MM.1S (cell line): ENCODE measurements around the gene MAPK11.

Experiments
- CTCF ChIP-seq: fragments of 300-600 bp; sonication (generic); IDR thresholded peaks from 2 replicates; pipeline ENCODE4 v1.5.1; 2016; ENCODE audit warnings: antibody characterized with exemption, low read length, mixed read lengths
- EZH2 ChIP-seq: fragments of 300-600 bp; sonication (generic); optimal IDR thresholded peaks from 2 replicates; pipeline ENCODE3; 2017; ENCODE audit warnings: low read depth, mild to moderate bottlenecking, antibody characterized with exemption, low read length, mixed read lengths
- EZH2phosphoT487 ChIP-seq: fragments of 300-600 bp; sonication (generic); IDR thresholded peaks from 2 replicates; pipeline ENCODE4 v1.6.1; 2018; ENCODE audit warnings: antibody characterized with exemption, low read length

DNA sequence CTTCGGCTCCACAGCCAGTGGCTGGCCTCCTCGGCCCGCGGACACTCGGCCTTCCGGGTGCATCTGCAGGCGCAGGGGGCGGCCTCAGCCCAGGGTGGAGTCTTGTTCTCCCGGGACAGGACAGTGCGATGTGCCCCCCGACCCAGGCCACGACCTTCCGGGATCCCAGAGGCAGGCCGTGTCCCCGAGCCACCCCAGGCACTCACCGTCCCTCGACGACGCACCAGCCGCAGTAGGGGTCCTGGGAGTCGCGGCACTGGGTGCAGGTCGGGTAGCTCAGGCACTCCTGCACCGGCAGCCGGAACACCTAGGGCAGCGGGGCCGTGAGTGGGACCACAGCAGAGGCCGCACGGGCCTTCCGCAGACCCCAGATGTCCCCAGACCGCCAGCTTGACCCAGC, 17.6 kb upstream of the MAPK11 start:
- TF ChIP-seq CTCF (no peak), EZH2 (no peak), EZH2phosphoT487 (no peak)
